D341Med (cell line): ENCODE data around the gene PRICKLE2.
A peak's percentile ranks its signal among the peaks of the same experiment; 100 is the strongest.

ENCODE experiments used
- DNase-seq: peaks from one replicate; pipeline ENCODE4 v3.0.0; 2012; ENCODE audit warnings: low spot score

The PRICKLE2 gene

DNA sequence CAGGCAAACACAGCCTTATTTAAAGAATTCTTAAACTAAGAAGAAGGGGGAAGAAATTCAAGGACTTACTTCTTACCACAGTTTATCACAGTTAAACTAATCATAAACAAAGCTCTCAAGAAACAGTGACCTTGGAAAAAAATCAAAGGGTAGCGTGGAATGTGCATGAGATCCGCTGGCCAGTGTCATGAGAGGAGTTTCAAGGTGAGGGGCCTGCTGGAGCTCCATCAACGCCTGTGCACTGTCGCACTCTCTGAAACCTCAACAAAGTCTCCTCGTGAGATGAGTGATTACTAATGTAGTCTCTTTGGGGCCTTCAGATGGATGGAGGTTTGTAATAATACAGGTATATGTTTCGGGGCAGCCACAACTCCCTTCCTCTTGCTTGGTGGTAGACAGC, 28.4 kb upstream of the PRICKLE2 start:
- DNase-seq: no peak

GRCh38 chr3:64251019-64251418, 25.8 kb upstream of the PRICKLE2 start:
- no peak for DNase-seq

GRCh38 chr3:64247991-64248646, 22.9 kb upstream of the PRICKLE2 start:
- DNase-seq: no peak

DNA sequence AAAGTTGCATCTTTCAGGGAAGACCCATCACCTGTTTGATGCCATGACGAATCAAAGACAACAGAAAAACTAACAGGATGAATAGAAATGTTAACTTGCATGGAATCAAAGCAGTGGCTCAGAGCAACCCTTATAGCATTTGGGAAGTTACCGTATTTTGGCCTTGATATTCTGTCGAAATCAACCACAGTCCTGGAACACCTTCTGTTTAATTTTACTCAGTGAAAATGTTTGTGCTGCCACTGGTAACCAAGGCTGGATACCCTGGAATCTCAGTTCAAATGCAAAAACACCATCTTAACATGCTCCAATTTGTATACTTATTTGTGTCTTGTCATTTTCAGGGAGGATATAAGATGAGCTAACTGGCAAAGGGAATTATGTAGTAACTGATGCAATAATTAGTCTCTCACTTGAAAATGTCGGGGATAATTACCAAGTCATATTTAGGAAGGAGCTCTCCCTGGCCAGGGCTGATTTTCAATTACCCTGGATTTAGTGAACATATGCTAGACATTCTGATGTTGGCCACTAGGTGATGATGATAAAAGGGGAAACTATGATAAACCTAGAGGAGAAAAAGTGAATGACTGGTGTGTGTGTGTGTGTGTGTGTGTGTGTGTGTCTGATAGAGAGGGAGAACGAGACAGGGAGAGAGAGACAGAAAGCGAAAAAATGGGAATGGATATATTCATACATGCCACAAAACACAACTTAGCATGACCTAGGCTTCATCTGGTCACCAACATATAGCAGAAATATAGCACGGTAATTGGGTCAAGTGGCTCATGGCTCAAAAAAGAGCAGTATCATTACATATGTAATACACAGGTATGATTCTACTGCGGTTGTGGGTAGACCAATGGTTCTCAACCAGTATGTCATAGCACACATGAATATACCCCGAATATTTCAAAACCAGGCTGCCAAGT, 19.0 kb upstream of the PRICKLE2 start:
- DNase-seq: peak; percentile 64

DNA sequence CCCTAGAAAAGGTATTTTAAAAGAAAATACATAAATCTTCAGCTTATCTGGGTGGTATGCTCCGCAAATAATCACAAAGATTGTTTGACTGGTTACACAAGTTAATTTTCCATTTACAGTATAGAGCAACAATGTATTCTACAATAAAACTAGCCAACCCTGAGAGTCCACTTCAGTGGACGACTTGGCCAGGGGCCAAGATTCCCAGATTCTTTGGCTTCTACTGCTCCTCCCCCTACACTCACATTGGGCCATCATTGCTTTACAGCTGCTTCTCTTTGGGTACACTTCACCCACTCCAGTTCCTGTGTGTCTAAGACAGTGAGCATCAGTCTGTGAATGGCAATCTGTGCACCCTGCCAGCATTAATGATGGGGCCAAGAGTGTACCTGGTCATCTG, 17.2 kb upstream of the PRICKLE2 start:
- DNase-seq: no peak

GRCh38 chr3:64240959-64241358, 15.7 kb upstream of the PRICKLE2 start:
- DNase-seq: no peak

DNA sequence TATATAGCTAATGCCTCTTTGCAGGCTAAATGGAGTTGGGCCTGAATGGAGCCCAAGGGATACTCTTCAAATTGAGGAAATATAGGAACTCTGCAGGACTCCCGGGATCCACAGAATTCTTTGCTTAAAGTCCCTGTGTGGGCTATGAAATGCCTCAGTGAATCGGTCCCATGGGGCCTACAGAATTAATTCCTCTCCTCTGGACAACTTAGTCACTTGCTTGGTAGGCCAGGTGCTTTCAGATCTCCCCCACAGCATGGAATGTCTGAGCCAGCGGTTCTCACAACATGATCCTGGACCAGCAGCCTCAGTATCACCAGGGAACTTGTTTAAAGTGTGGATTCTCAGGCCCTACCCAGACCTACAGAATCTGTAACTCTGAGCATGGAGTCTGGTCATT, 15.1 kb upstream of the PRICKLE2 start:
- no peak for DNase-seq

DNA sequence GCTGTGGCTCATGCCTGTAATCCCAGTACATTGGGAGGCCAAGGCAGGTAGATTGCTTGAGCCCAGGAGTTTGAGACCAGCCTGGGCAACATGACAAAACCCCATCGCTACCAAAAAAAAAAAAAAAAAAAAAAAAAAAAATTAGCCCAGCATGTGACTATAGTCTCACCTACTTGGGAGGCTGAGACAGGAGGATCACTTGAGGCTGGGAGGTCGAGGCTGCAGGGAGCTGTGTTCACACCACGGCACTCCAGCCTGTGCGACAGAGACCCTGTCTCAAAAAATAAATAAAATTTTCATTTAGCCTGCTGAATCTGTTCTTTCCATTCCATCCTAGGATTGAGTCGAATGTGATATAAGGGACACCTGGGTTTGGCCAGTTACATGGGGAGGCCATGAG, 14.6 kb upstream of the PRICKLE2 start:
- DNase-seq: no peak

DNA sequence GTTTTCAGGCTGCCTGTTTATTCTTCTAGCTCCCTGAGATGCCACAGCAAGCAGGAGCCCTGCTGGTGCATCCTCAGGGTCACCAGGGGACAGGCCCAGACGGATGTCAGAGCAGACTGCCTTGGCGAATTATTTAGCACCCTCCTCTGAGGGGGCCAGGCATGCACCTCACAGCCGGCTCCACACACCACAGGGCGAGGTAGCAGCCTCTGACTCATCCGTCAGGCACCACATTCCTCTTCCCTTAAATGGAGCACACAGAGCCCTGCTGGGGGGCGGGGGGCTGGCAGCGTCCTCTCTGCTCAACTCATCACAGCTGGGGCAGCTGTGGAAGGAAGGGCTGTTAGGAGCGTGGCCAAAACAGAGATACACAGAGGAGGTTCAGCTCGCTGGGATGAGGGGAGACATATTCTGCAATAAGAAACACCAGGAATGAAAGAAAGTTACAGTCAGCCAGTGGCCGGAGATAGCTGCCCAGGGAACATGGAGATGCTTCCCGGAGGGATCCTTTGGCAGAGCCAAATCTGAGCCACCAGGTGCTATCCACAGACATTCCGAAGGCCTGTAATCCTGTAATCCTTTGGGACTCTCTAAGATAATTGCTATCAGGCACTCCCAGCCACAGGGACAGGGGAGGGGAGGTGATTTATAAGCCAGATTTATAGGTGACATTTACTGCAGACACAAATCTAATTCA, 13.9 kb upstream of the PRICKLE2 start:
- DNase-seq: peak; percentile 79

DNA sequence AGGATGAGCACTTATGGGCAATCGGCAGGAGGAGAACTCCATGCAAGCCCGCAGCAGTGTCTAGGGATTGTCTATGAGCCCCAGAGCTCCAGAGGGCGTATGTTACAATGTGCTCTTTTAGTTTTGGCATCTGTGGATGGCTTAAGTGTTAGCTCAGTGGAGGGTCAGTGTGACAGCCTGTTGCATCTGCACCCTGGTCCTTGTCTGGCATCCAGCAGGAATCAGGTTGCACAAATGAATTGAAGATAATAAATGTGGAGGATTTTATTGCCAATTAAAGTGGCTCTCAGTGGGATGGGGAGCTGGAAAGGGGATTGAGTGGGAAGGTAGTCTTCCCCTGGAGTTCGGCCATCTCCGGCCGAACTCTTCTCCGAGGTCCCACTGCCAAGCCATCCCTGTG, 11.8 kb upstream of the PRICKLE2 start:
- DNase-seq: no peak

GRCh38 chr3:64235605-64236004, 10.3 kb upstream of the PRICKLE2 start:
- no peak for DNase-seq

- no peak for DNase-seq
Measured at GRCh38 chr3:64234571-64234970, 9.3 kb upstream of the PRICKLE2 start.

GRCh38 chr3:64232821-64233220, 7.6 kb upstream of the PRICKLE2 start:
- no peak for DNase-seq

- no peak for DNase-seq
Measured at GRCh38 chr3:64229903-64230302, 4.6 kb upstream of the PRICKLE2 start.

DNA sequence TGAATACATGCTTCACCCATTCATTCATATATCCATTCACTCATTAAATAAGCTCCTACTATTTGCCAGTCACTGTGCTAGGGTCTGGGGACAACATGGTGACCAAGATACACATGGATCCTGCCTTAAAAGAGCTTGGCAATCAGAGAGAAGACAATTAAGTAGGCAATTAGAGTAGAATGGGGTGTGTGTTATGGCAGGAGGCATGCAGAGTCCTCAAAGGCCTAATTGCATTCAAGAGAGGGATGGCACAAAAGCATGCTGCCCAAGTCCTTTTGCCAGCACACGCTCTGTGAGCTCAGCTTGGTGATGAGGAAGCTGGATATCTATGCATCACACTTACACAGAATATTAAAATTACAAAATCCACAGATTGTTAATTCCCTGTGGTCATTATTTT, 2.8 kb upstream of the PRICKLE2 start:
- DNase-seq: no peak

- DNase-seq: no peak
Measured at GRCh38 chr3:64226730-64227129, 1.5 kb upstream of the PRICKLE2 start.

GRCh38 chr3:64225695-64226499, 631 bp upstream of the PRICKLE2 start:
- no peak for DNase-seq

DNA sequence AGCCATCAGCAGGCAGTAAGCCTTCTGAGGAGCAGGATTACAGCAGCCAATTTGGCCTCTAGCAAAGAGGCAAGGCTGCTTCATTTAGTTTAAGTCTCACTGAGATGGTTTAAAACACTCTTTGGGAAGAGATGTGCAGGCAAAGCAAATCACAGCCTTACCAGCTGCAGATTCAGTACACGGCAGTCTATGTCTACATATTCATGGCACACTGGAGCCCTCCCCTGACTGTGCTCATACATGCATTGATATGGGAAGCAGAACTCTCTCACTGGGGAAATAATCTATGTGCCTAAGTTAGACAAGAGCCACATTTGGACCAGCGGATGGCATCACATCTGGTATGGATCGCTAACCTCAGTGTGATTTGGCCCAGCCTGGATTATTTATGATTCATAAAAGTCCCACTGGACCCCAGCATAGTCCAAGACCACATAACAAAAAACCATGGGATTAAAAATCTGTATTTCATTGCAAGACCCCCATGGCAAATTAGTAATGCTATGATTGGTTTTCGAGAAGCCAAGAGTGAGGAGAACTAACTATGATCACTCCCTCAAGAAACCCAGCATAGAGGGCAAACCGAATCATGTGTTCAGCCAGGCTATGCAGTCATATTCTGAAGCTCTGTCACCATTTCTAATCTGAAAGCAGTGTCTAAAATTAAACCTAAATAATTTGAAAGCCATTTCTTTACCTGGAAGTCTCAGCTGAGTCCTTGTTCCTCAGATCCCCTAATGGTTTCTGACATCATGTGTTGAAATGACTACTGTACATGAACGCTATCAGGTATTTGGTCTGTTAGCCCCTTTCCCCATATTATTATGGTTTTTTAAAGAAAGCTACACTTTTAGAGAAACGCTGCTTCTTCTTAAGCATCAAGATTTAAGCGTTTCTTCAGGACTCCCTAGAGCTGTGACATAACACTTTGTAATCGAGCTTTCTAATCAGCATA, 1.2 kb downstream of the PRICKLE2 start:
- peak; percentile 44 for DNase-seq

- no peak for DNase-seq
Measured at GRCh38 chr3:64222501-64223111, 2.7 kb downstream of the PRICKLE2 start.

- no peak for DNase-seq
Measured at GRCh38 chr3:64221571-64222257, 3.6 kb downstream of the PRICKLE2 start.
